Osteocyte (in vitro differentiated cells): ENCODE data around the gene FAM53B. TPM values are rescaled to one million over a fixed set of nuclear protein-coding genes. Genes with fewer than 3 reads are reported as not detected.

Experiments used
- DNase-seq: peaks from one replicate; pipeline ENCODE4 v3.0.0; 2021; ENCODE audit warnings: mixed read lengths; ENCODE audit not compliant: unreplicated experiment; ENCODE audit errors: extremely low spot score
- H3K27ac Mint-ChIP-seq: one replicate; pipeline ENCODE4 v1.8.0; 2021; ENCODE audit warnings: mild to moderate bottlenecking, mixed read lengths; ENCODE audit not compliant: unreplicated experiment
- H3K27me3 Mint-ChIP-seq: one replicate; pipeline ENCODE4 v1.8.0; 2021; ENCODE audit warnings: mixed read lengths; ENCODE audit not compliant: unreplicated experiment
- H3K36me3 Mint-ChIP-seq: one replicate; pipeline ENCODE4 v1.8.0; 2021; ENCODE audit warnings: mixed read lengths; ENCODE audit not compliant: unreplicated experiment
- H3K4me1 Mint-ChIP-seq: one replicate; pipeline ENCODE4 v1.8.0; 2021; ENCODE audit warnings: mixed read lengths; ENCODE audit not compliant: unreplicated experiment
- H3K4me3 Mint-ChIP-seq: one replicate; pipeline ENCODE4 v1.8.0; 2021; ENCODE audit warnings: mild to moderate bottlenecking, moderate library complexity, mixed read lengths; ENCODE audit not compliant: unreplicated experiment
- H3K9me3 Mint-ChIP-seq: one replicate; pipeline ENCODE4 v1.8.0; 2021; ENCODE audit warnings: mixed read lengths; ENCODE audit not compliant: unreplicated experiment
- total RNA-seq: library from RNA; stranded (reverse); gene quantifications from 2 replicates; pipeline ENCODE4 v1.2.1, GENCODE V29; 2021
- TF ChIP-seq, protein P1 (sequence below): fragments of 200-600 bp; sonication (generic); IDR thresholded peaks from 2 replicates; pipeline ENCODE4 v1.5.0; 2021; ENCODE audit warnings: antibody characterized with exemption, mild to moderate bottlenecking, moderate library complexity

The FAM53B gene
- total RNA-seq, 1 donor from 2014 or later: 14.7 TPM

DNA sequence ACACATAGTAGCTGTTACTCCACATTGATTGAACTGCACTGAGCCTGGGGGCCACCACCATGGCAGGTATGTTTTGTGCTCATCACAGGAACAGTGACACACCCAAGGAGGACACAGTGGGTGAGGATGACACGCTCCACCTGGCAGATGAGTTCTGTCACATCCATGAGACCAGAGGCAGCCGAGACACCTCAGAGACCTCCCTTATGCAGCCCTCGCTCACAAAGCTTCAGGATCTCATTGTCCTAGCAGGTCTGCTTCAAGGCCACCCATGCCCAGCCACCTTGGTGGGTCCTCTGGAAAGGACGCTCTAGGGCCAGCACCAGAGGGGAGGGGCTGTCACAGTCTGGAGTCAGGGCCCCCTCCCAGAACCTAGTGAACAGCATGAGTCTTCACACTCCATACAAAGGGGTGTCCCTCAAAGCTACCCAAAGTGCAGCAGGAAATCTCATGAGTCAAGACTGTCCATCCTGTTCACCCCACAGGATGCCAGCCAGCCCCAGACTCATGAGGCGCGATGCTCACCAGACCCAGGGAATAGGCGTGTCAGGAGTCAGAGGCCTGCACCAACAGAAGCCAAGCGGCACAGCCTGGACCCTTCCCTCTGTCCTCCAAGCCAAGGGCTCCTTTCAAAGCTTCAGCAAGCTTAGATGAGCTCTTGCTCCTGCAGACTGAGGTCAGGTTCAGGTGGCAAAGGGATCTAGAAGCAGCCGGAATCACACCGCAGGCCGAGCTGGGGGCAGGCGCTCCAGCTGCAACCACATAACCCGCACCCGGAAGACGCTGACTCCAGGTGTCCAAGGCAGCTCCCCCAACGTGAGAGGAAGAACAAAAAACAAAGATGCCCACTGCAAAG, 9.6 kb downstream of the FAM53B start:
- Mint-ChIP-seq H3K4me1 (peaks cover 28% of the 10 kb centered on the region), H3K9me3 (no peaks in the 10 kb centered on the region), H3K27ac (no peak overlapping the region), H3K27me3 (no peaks in the 10 kb centered on the region), H3K36me3 (peaks cover 2% of the 10 kb centered on the region), H3K4me3 (no peak overlapping the region)
- TF ChIP-seq, protein P1, sequence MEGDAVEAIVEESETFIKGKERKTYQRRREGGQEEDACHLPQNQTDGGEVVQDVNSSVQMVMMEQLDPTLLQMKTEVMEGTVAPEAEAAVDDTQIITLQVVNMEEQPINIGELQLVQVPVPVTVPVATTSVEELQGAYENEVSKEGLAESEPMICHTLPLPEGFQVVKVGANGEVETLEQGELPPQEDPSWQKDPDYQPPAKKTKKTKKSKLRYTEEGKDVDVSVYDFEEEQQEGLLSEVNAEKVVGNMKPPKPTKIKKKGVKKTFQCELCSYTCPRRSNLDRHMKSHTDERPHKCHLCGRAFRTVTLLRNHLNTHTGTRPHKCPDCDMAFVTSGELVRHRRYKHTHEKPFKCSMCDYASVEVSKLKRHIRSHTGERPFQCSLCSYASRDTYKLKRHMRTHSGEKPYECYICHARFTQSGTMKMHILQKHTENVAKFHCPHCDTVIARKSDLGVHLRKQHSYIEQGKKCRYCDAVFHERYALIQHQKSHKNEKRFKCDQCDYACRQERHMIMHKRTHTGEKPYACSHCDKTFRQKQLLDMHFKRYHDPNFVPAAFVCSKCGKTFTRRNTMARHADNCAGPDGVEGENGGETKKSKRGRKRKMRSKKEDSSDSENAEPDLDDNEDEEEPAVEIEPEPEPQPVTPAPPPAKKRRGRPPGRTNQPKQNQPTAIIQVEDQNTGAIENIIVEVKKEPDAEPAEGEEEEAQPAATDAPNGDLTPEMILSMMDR: no peak
- DNase-seq: peak; percentile 66

DNA sequence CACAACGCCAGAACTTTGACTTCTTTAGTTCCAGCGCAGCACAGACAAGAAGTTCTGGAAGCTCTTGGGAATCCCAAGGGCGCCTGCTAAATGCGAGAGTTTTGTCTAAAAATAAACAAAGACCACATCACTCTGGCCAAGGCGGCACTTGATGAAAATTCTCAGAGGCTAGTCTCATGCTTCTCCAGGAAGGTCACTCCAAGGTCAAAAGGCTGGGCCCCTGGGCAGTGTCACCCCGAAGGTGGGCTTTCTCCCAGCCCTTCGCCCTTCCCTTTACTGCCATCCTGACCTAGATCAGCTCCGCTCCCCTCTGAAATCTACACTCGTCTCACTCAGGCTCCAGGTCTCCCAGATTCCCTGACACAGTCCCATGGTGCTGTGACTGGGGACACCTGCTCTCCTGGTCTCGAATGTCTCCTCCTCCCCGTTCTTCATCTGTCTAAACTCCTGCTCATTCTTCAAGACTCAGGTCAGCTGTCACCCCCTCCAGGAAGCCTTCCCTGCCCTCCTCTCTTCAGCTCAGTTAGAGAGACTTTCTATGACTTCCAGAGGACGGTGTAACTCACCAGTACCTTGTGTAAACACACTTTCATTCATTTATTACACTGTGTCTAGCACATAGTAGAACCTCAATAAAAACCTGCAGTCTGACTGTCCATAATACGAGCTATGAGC, 10.5 kb downstream of the FAM53B start:
- Mint-ChIP-seq H3K9me3 (no peaks in the 10 kb centered on the region), H3K27ac (peak overlapping the region; percentile 21), H3K4me3 (no peak overlapping the region), H3K27me3 (no peaks in the 10 kb centered on the region), H3K36me3 (peaks cover 2% of the 10 kb centered on the region), H3K4me1 (peaks cover 30% of the 10 kb centered on the region)
- no peak for DNase-seq
- TF ChIP-seq, protein P1: no peak

DNA sequence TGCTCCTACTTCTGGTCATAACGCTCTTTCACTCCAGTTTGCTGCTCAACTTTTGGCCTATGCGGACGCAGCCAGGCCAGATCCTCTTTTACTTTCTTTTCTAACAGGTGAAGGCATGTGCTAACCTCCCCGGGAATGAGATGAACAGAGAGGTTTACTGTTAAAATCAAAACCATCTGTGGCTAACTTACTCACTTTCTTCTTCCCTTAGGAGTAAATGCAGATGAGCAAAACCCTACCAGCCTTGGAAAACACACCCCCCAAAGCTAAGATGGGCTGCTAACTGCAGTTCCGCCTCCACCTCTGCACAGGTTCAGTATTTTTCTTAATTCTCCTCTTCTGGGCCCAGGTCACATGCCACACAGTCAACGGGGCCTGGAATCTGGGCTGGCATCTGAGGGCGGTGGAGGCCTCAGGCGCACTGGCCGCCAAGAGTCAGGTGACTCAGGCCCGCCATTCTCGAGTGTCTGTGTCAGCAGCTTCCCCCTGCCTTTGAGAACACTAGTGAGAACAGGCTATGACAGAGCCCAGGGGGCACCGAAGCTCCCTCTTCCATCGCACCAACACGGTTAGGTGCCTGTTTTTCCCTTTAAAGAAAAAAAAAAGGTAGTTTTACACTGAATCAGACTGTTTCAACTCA, 11.1 kb downstream of the FAM53B start:
- Mint-ChIP-seq H3K27ac (peak overlapping the region; percentile 21), H3K9me3 (no peaks in the 10 kb centered on the region), H3K4me3 (no peak overlapping the region), H3K36me3 (peaks cover 2% of the 10 kb centered on the region), H3K4me1 (peaks cover 30% of the 10 kb centered on the region), H3K27me3 (no peaks in the 10 kb centered on the region)
- no peak for DNase-seq
- TF ChIP-seq, protein P1: no peak

DNA sequence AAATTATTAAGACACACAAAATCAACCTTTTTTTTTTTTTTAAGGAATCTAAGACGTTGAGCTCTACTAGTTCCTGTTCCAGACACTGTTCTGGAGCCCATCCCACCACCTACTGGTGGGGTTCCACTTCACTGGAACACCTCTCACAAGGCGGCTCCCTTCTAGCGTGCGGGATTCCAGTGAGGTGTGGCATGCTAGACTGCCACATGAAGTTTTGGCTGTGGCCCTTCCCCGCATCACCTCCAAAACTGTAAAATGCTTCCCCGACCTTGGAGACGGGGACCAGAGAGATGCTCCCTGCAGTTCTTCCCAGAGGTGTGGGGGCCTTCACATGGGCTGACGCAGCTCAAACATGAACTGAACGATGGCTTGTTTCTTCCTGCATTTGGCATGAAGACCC, 12.6 kb downstream of the FAM53B start:
- Mint-ChIP-seq H3K9me3 (no peaks in the 10 kb centered on the region), H3K27ac (no peak overlapping the region), H3K4me3 (no peak overlapping the region), H3K27me3 (no peaks in the 10 kb centered on the region), H3K4me1 (peaks cover 22% of the 10 kb centered on the region), H3K36me3 (peaks cover 2% of the 10 kb centered on the region)
- TF ChIP-seq, protein P1: no peak
- DNase-seq: no peak

DNA sequence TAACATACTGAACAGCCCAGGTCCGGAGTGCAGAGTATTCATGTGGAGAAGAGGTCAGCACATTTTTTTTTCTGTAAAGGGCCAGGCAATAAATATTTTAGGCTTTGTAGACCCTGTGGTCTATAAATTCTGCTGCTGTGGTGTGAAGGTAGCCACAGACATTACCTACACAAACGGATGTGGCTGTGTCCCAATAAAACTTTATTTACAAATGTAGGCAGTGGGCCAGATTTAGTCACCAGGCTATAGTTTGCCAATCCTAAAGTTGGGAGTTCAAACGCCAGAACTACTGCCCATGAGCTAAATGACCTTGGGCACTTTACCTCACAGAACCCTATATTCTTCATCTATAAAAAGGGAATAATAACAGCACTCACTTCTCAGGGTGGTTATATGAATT, 13.4 kb downstream of the FAM53B start:
- Mint-ChIP-seq H3K27ac (no peak overlapping the region), H3K9me3 (no peaks in the 10 kb centered on the region), H3K4me3 (no peak overlapping the region), H3K36me3 (peaks cover 2% of the 10 kb centered on the region), H3K27me3 (no peaks in the 10 kb centered on the region), H3K4me1 (peaks cover 15% of the 10 kb centered on the region)
- TF ChIP-seq, protein P1: no peak
- no peak for DNase-seq
